Astrocyte (in vitro differentiated cells and primary cell): ENCODE measurements around the gene PAX5. TPM values are rescaled to one million over a fixed set of nuclear protein-coding genes. Genes with fewer than 3 reads are reported as not detected.

Experiments used
- DNase-seq: peaks from one replicate; pipeline ENCODE4 v3.0.0-alpha.2; 2010; ENCODE audit warnings: low read depth
- FAIRE-seq: peaks from 2 replicates; lab custom pipeline; 2011; peaks lifted over from hg19 to GRCh38; lab: Jason Lieb, UNC
- H2AFZ ChIP-seq: 2 replicates; pipeline ENCODE4 v1.6.0; 2012; ENCODE audit warnings: low read depth, low read length, inconsistent platforms
- H3K27ac ChIP-seq: 2 replicates; pipeline ENCODE4 v1.5.1; 2011; ENCODE audit warnings: low read depth, low read length, inconsistent platforms
- H3K27me3 ChIP-seq: 2 replicates; pipeline ENCODE4 v1.6.0; 2011; ENCODE audit warnings: low read length, inconsistent platforms; ENCODE audit not compliant: insufficient read depth
- H3K36me3 ChIP-seq: 2 replicates; pipeline ENCODE4 v1.5.1; 2011; ENCODE audit warnings: low read length, inconsistent platforms; ENCODE audit not compliant: insufficient read depth
- H3K4me1 ChIP-seq: 2 replicates; pipeline ENCODE4 v1.5.1; 2011; ENCODE audit warnings: low read length, inconsistent platforms; ENCODE audit not compliant: insufficient read depth
- H3K4me2 ChIP-seq: 2 replicates; pipeline ENCODE4 v1.6.0; 2012; ENCODE audit warnings: low read length, inconsistent platforms
- H3K4me3 ChIP-seq: 2 replicates; pipeline ENCODE4 v1.5.1; 2011; ENCODE audit warnings: low read depth, mild to moderate bottlenecking, low read length, inconsistent platforms; ENCODE audit not compliant: insufficient read depth
- H3K79me2 ChIP-seq: 2 replicates; pipeline ENCODE4 v1.6.0; 2012; ENCODE audit warnings: mild to moderate bottlenecking, low read length, inconsistent platforms; ENCODE audit not compliant: insufficient read depth
- H3K9ac ChIP-seq: 2 replicates; pipeline ENCODE4 v1.6.0; 2012; ENCODE audit warnings: mild to moderate bottlenecking, low read length, inconsistent platforms
- H3K9me3 ChIP-seq: 2 replicates; pipeline ENCODE4 v1.5.1; 2012; ENCODE audit warnings: low read depth, mild to moderate bottlenecking, low read length, inconsistent platforms; ENCODE audit not compliant: insufficient read depth
- H4K20me1 ChIP-seq: 2 replicates; pipeline ENCODE4 v1.6.0; 2012; ENCODE audit warnings: low read length, inconsistent platforms; ENCODE audit not compliant: insufficient read depth
- H3K27ac Mint-ChIP-seq: one replicate; pipeline ENCODE4 v1.8.0; 2021; ENCODE audit warnings: mild to moderate bottlenecking, mixed read lengths; ENCODE audit not compliant: unreplicated experiment
- H3K27me3 Mint-ChIP-seq: one replicate; pipeline ENCODE4 v1.8.0; 2021; ENCODE audit warnings: low read depth, mixed read lengths; ENCODE audit not compliant: unreplicated experiment
- H3K36me3 Mint-ChIP-seq: one replicate; pipeline ENCODE4 v1.8.0; 2021; ENCODE audit warnings: low read depth, mixed read lengths; ENCODE audit not compliant: unreplicated experiment
- H3K4me1 Mint-ChIP-seq: one replicate; pipeline ENCODE4 v1.8.0; 2021; ENCODE audit warnings: low read depth, mixed read lengths; ENCODE audit not compliant: unreplicated experiment
- H3K4me3 Mint-ChIP-seq: one replicate; pipeline ENCODE4 v1.8.0; 2021; ENCODE audit warnings: mild to moderate bottlenecking, moderate library complexity, mixed read lengths; ENCODE audit not compliant: unreplicated experiment
- H3K9me3 Mint-ChIP-seq: one replicate; pipeline ENCODE4 v1.8.0; 2021; ENCODE audit warnings: mild to moderate bottlenecking, mixed read lengths; ENCODE audit not compliant: unreplicated experiment
- CTCF ChIP-seq: IDR thresholded peaks from 2 replicates; pipeline ENCODE4 v1.5.1; 2011; ENCODE audit warnings: low read depth, mild to moderate bottlenecking, inconsistent platforms, low read length, moderate library complexity; ENCODE audit not compliant: insufficient read depth
- EZH2 ChIP-seq: IDR thresholded peaks from 2 replicates; pipeline ENCODE4 v1.6.1; 2012; ENCODE audit warnings: mild to moderate bottlenecking, low read length, inconsistent platforms; ENCODE audit not compliant: insufficient read depth
- total RNA-seq: library from RNA; stranded (reverse); gene quantifications from 2 replicates; pipeline ENCODE4 v1.2.1, GENCODE V29; 2021

Gene PAX5
- total RNA-seq, 1 donor from 2014 or later, result not detected

DNA sequence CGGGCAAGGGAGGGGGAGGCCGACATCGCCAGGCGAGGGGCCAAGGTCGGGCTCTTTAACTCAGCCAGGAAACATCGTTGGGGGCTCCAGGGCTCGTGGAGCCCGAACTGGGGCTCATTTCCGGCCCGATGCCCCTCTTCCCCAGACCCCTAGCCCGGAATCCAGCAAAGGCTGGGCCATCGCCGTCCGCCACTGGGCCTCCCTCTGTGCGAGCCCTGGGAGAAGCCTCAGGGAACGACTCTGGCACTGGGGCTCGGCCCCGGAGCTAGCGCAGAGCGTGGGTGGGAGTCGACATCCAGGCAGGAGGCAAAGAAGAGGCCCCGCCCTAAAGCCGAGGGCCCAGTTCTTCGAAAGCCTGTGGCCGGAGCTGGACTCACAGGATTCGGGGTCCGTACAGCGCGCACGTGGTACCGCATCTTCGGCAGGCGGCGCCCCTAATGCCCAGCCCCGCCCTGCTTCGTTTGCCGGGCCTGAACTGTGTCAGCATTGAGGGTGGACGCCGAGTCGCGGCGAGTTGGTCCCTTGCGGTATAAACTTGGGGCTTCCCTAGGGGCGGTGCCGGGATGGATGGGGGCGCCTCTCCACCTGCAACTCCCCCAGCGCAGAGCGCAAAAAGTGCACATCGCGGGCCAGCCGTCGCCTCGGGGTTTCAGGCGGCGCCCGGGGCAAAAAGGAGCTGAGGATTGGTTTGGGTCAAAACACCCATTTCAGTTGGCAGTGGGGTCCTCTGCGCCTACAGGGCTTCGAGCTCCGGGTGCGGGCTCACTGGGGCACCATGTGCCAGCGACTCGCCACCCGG lies 3.6 kb upstream of the PAX5 start:
- DNase-seq (no peak), FAIRE-seq (no peak)
- Histone ChIP-seq H3K4me3 (no peak overlapping the region), H3K9ac (no peak overlapping the region), H3K36me3 (no peaks in the 10 kb centered on the region), H2AFZ (peak overlapping the region; percentile 57), H3K4me2 (peak overlapping the region; percentile 88), H3K79me2 (no peaks in the 10 kb centered on the region), H3K27me3 (peaks cover 96% of the 10 kb centered on the region), H4K20me1 (peaks cover 17% of the 10 kb centered on the region), H3K9me3 (no peaks in the 10 kb centered on the region), H3K4me1 (peaks cover 11% of the 10 kb centered on the region), H3K27ac (no peak overlapping the region)
- peak overlapping the region; percentile 51 for H3K27ac Mint-ChIP-seq
- H3K4me1 Mint-ChIP-seq, result peaks cover 7% of the 10 kb centered on the region
- peak; percentile 11 for TF ChIP-seq EZH2
- TF ChIP-seq CTCF, result no peak
- H3K9me3 Mint-ChIP-seq, result peaks cover 8% of the 10 kb centered on the region
- H3K4me3 Mint-ChIP-seq, result peak overlapping the region; percentile 74
- H3K27me3 Mint-ChIP-seq, result peaks cover 82% of the 10 kb centered on the region
- no peaks in the 10 kb centered on the region for H3K36me3 Mint-ChIP-seq

- FAIRE-seq (no peak), DNase-seq (no peak)
- peak overlapping the region; percentile 74 for H3K4me3 Mint-ChIP-seq
- H3K27me3 ChIP-seq, result peaks cover 100% of the 10 kb centered on the region
- peak overlapping the region; percentile 79 for H2AFZ ChIP-seq
- H3K27me3 Mint-ChIP-seq, result peaks cover 82% of the 10 kb centered on the region
- H3K4me3 ChIP-seq, result peak overlapping the region; percentile 53
- peaks cover 17% of the 10 kb centered on the region for H4K20me1 ChIP-seq
- H3K4me1 Mint-ChIP-seq, result peaks cover 7% of the 10 kb centered on the region
- TF ChIP-seq EZH2, result peak; percentile 100
- TF ChIP-seq CTCF, result no peak
- H3K9me3 ChIP-seq, result no peaks in the 10 kb centered on the region
- H3K27ac ChIP-seq, result no peak overlapping the region
- no peaks in the 10 kb centered on the region for H3K36me3 ChIP-seq
- H3K27ac Mint-ChIP-seq, result peak overlapping the region; percentile 51
- H3K9ac ChIP-seq, result no peak overlapping the region
- H3K4me1 ChIP-seq, result peaks cover 11% of the 10 kb centered on the region
- H3K4me2 ChIP-seq, result peak overlapping the region; percentile 88
- H3K9me3 Mint-ChIP-seq, result peaks cover 8% of the 10 kb centered on the region
- H3K79me2 ChIP-seq, result no peaks in the 10 kb centered on the region
- no peaks in the 10 kb centered on the region for H3K36me3 Mint-ChIP-seq
Measured at GRCh38 chr9:37036776-37037502, 2.9 kb upstream of the PAX5 start.
